Measurements from ENCODE around the gene PDF.

The PDF gene

GRCh38 chr16:69311533-69312387, 18.6 kb downstream of the PDF start:
- Mint-ChIP-seq H3K27ac (peak overlapping the region; percentile 37 to 87 (median 86)), H3K36me3 (ENCODE audit: low read depth) (peaks cover 34% of the 10 kb centered on the region), H3K4me1 (peaks cover 5% of the 10 kb centered on the region), H3K27me3 (ENCODE audit: low read depth) (no peaks in the 10 kb centered on the region), H3K9me3 (no peaks in the 10 kb centered on the region), H3K4me3 (peak overlapping the region; percentile 95 to 97 (median 96))
- no peak for TF ChIP-seq CTCF (IDR thresholded peaks at IDR 0.05; ENCODE audit: unreplicated experiment in 3 of 3)

GRCh38 chr16:69310653-69311532, 19.5 kb downstream of the PDF start, which contains the start of gene VPS4A:
TSS of gene VPS4A (plus strand) at chr16:69311350. CDS start at chr16:69311512, 162 bp downstream.
- Mint-ChIP-seq H3K27me3 (ENCODE audit: low read depth) (no peaks in the 10 kb centered on the region), H3K27ac (peak within 1 kb of the TSS; percentile 37 to 87 (median 86)), H3K4me3 (peak within 1 kb of the TSS; percentile 95 to 97 (median 96)), H3K9me3 (no peaks in the 10 kb centered on the region), H3K36me3 (ENCODE audit: low read depth) (peaks cover 26% of the 10 kb centered on the region), H3K4me1 (peaks cover 5% of the 10 kb centered on the region)
- TF ChIP-seq CTCF (IDR thresholded peaks at IDR 0.05; ENCODE audit: unreplicated experiment in 3 of 3): peak; percentile 80 to 92 (median 85)

- Mint-ChIP-seq H3K36me3 (ENCODE audit: low read depth) (peaks cover 16% of the 10 kb centered on the region), H3K27me3 (ENCODE audit: low read depth) (no peaks in the 10 kb centered on the region), H3K4me1 (peaks cover 5% of the 10 kb centered on the region), H3K27ac (no peak overlapping the region), H3K4me3 (peak overlapping the region; percentile 1 to 64 (median 47)), H3K9me3 (no peaks in the 10 kb centered on the region)
- no peak for TF ChIP-seq CTCF (IDR thresholded peaks at IDR 0.05; ENCODE audit: unreplicated experiment in 3 of 3)
Measured at GRCh38 chr16:69309316-69309715, 21.1 kb downstream of the PDF start.

- TF ChIP-seq CTCF (IDR thresholded peaks at IDR 0.05; ENCODE audit: unreplicated experiment in 3 of 3): no peak
- H3K27me3 Mint-ChIP-seq (ENCODE audit: low read depth): no peaks in the 10 kb centered on the region
- H3K27ac Mint-ChIP-seq: no peak overlapping the region
- no peak overlapping the region for H3K4me3 Mint-ChIP-seq
- H3K9me3 Mint-ChIP-seq: no peaks in the 10 kb centered on the region
- peaks cover 10% of the 10 kb centered on the region for H3K36me3 Mint-ChIP-seq (ENCODE audit: low read depth)
- H3K4me1 Mint-ChIP-seq: peaks cover 5% of the 10 kb centered on the region
Measured at GRCh38 chr16:69307856-69308255, 22.5 kb downstream of the PDF start.

GRCh38 chr16:69307091-69307490, 23.3 kb downstream of the PDF start:
- Mint-ChIP-seq H3K27me3 (ENCODE audit: low read depth) (no peaks in the 10 kb centered on the region), H3K4me3 (no peak overlapping the region), H3K9me3 (no peaks in the 10 kb centered on the region), H3K36me3 (ENCODE audit: low read depth) (peaks cover 11% of the 10 kb centered on the region), H3K27ac (no peak overlapping the region), H3K4me1 (peaks cover 2% of the 10 kb centered on the region)
- no peak for TF ChIP-seq CTCF (IDR thresholded peaks at IDR 0.05; ENCODE audit: unreplicated experiment in 3 of 3)
